GM23248 (cell line): ENCODE data around the gene KBTBD8.

Source experiments
- EZH2 ChIP-seq: fragments of 200-600 bp; sonication (generic); IDR thresholded peaks from 2 replicates; pipeline ENCODE4 v1.6.1; 2018; ENCODE audit warnings: antibody characterized with exemption, mild to moderate bottlenecking; ENCODE audit not compliant: insufficient read depth, poor library complexity, severe bottlenecking
- EZH2phosphoT487 ChIP-seq: fragments of 200-600 bp; sonication (generic); IDR thresholded peaks from 2 replicates; pipeline ENCODE4 v1.6.1; 2018; ENCODE audit warnings: antibody characterized with exemption, moderate library complexity, mild to moderate bottlenecking, low read depth; ENCODE audit not compliant: insufficient read depth

- TF ChIP-seq EZH2phosphoT487 (no peak), EZH2 (no peak)
Measured at GRCh38 chr3:66952357-66952756, 45.8 kb upstream of the KBTBD8 start.
